Activated CD8-positive, alpha-beta T cell treated with anti-CD3 and anti-CD28 coated beads for 36 hours (primary cell): ENCODE data around the gene ADGRA1. TPM values are rescaled to one million over a fixed set of nuclear protein-coding genes. Genes with fewer than 3 reads are reported as not detected.

Source experiments
- ATAC-seq: fragments of 200-7000 bp; cut with Tn5 transposase; one replicate; pipeline ENCODE4 v1.10.0; 2021; ENCODE audit warnings: mild to moderate bottlenecking, moderate library complexity
- CTCF ChIA-PET: fragments of 350-600 bp; sonication (Branson Sonifier 250); formaldehyde crosslinking; loops from one replicate; lab custom pipeline; 2021; ENCODE audit warnings: antibody characterized with exemption; lab: Charles Lee
- POLR2A ChIA-PET: fragments of 350-600 bp; sonication (Branson Sonifier 250); formaldehyde crosslinking; loops from one replicate; lab custom pipeline; 2021; ENCODE audit warnings: antibody characterized with exemption; lab: Charles Lee
- DNase-seq: peaks from one replicate; pipeline ENCODE4 v3.0.0-alpha.2; 2020
- H3K27ac Mint-ChIP-seq: one replicate; pipeline ENCODE4 v1.8.0; 2021; ENCODE audit warnings: mild to moderate bottlenecking, mixed read lengths
- H3K27me3 Mint-ChIP-seq: one replicate; pipeline ENCODE4 v1.8.0; 2021; ENCODE audit warnings: mixed read lengths
- H3K36me3 Mint-ChIP-seq: one replicate; pipeline ENCODE4 v1.8.0; 2021; ENCODE audit warnings: low read depth, mixed read lengths
- H3K4me1 Mint-ChIP-seq: one replicate; pipeline ENCODE4 v1.8.0; 2021; ENCODE audit warnings: low read depth, mixed read lengths
- H3K4me3 Mint-ChIP-seq: one replicate; pipeline ENCODE4 v1.8.0; 2021; ENCODE audit warnings: mild to moderate bottlenecking, moderate library complexity, mixed read lengths
- H3K9me3 Mint-ChIP-seq: one replicate; pipeline ENCODE4 v1.8.0; 2021; ENCODE audit warnings: mixed read lengths
- CTCF ChIP-seq: fragments of 200-600 bp; IDR thresholded peaks from one replicate; pipeline ENCODE4 v1.8.0; 2022; ENCODE audit warnings: antibody characterized with exemption, mild to moderate bottlenecking
- intact Hi-C: fragments of 100-400 bp; cut with micrococcal nuclease; formaldehyde crosslinking; loops from one replicate; pipeline ENCODE4 v1.10.0; 2022
- total RNA-seq, 2 experiments: library from RNA; stranded (reverse); gene quantifications; one replicate each; pipeline ENCODE4 v1.2.3, GENCODE V29; 2021

The ADGRA1 gene
- total RNA-seq, 2 experiments from 2014 or later = not detected

- no peaks in the 10 kb centered on the region for H3K36me3 Mint-ChIP-seq
- DNase-seq (no peak), ATAC-seq (no peak)
- ChIA-PET CTCF (no interaction called here), POLR2A (no interaction called here)
- no peak for TF ChIP-seq CTCF
- H3K27ac Mint-ChIP-seq = no peak overlapping the region
- H3K4me1 Mint-ChIP-seq = peaks cover 4% of the 10 kb centered on the region
- H3K9me3 Mint-ChIP-seq = no peaks in the 10 kb centered on the region
- peaks cover 21% of the 10 kb centered on the region for H3K27me3 Mint-ChIP-seq
- intact Hi-C loops = no loop called here
- H3K4me3 Mint-ChIP-seq = no peak overlapping the region
These were observed 54.2 kb downstream of the ADGRA1 start for GRCh38 chr10:133141958-133142340.

- DNase-seq (no peak), ATAC-seq (no peak)
- ChIA-PET POLR2A (interaction anchor here (0.5 to 1.3 kb wide), 3 partner anchors 68 to 117 kb away, joined by 3 to 5 read pairs (median 3); no protein-coding TSS in a partner anchor), CTCF (interaction anchor here (0.9 to 1.9 kb wide), 15 partner anchors 19 to 238 kb away, joined by 3 to 9 read pairs (median 4); no protein-coding TSS in a partner anchor)
- TF ChIP-seq CTCF = no peak
- no peak overlapping the region for H3K4me3 Mint-ChIP-seq
- peaks cover 26% of the 10 kb centered on the region for H3K27me3 Mint-ChIP-seq
- peaks cover 4% of the 10 kb centered on the region for H3K4me1 Mint-ChIP-seq
- H3K9me3 Mint-ChIP-seq = peaks cover 5% of the 10 kb centered on the region
- no peaks in the 10 kb centered on the region for H3K36me3 Mint-ChIP-seq
- H3K27ac Mint-ChIP-seq = no peak overlapping the region
- intact Hi-C loops = no loop called here
These were observed 54.9 kb downstream of the ADGRA1 start for GRCh38 chr10:133142523-133143199.

- no peaks in the 10 kb centered on the region for H3K36me3 Mint-ChIP-seq
- ChIA-PET POLR2A (interaction anchor here (0.5 to 1.3 kb wide), 3 partner anchors 68 to 117 kb away, joined by 3 to 5 read pairs (median 3); no protein-coding TSS in a partner anchor), CTCF (interaction anchor here (0.6 to 1.9 kb wide), 20 partner anchors 15 to 466 kb away, joined by 3 to 9 read pairs (median 4); no protein-coding TSS in a partner anchor)
- TF ChIP-seq CTCF = no peak
- ATAC-seq = no peak
- intact Hi-C loops = no loop called here
- peaks cover 5% of the 10 kb centered on the region for H3K9me3 Mint-ChIP-seq
- DNase-seq = no peak
- H3K27ac Mint-ChIP-seq = no peak overlapping the region
- peaks cover 29% of the 10 kb centered on the region for H3K27me3 Mint-ChIP-seq
- peaks cover 4% of the 10 kb centered on the region for H3K4me1 Mint-ChIP-seq
- H3K4me3 Mint-ChIP-seq = no peak overlapping the region
These were observed 55.4 kb downstream of the ADGRA1 start for GRCh38 chr10:133143200-133143533.

- Mint-ChIP-seq H3K4me1 (peaks cover 4% of the 10 kb centered on the region), H3K4me3 (no peak overlapping the region), H3K27me3 (peaks cover 29% of the 10 kb centered on the region), H3K36me3 (no peaks in the 10 kb centered on the region), H3K27ac (no peak overlapping the region), H3K9me3 (peaks cover 5% of the 10 kb centered on the region)
- ATAC-seq = no peak
- ChIA-PET POLR2A (interaction anchor here (1.2 to 1.3 kb wide), 2 partner anchors 67 to 84 kb away, joined by 3 to 5 read pairs; no protein-coding TSS in a partner anchor), CTCF (interaction anchor here (0.6 to 1.9 kb wide), 20 partner anchors 16 to 465 kb away, joined by 3 to 9 read pairs (median 4); no protein-coding TSS in a partner anchor)
- TF ChIP-seq CTCF = no peak
- intact Hi-C loops = no loop called here
- DNase-seq = no peak
These were observed 55.8 kb downstream of the ADGRA1 start for GRCh38 chr10:133143546-133143945.

- CTCF ChIA-PET = interaction anchor here (1.3 to 1.9 kb wide), 2 partner anchors 20 to 163 kb away, joined by 3 to 8 read pairs; no protein-coding TSS in a partner anchor
These were observed 57.0 kb downstream of the ADGRA1 start for GRCh38 chr10:133144771-133145170.

More at GRCh38 chr10:133144771-133145170, 57.0 kb downstream of the ADGRA1 start:
- no peaks in the 10 kb centered on the region for H3K36me3 Mint-ChIP-seq
- H3K9me3 Mint-ChIP-seq = peaks cover 7% of the 10 kb centered on the region
- intact Hi-C loops = no loop called here
- no peak overlapping the region for H3K4me3 Mint-ChIP-seq
- no peak for TF ChIP-seq CTCF
- no peak overlapping the region for H3K27ac Mint-ChIP-seq
- peaks cover 39% of the 10 kb centered on the region for H3K27me3 Mint-ChIP-seq
- H3K4me1 Mint-ChIP-seq = peaks cover 4% of the 10 kb centered on the region
- ATAC-seq (no peak), DNase-seq (no peak)
- POLR2A ChIA-PET = no interaction called here
